Neural crest cell (in vitro differentiated cells): ENCODE measurements around the gene PIK3R3. TPM values are rescaled to one million over a fixed set of nuclear protein-coding genes. Genes with fewer than 3 reads are reported as not detected.
A peak's percentile ranks its signal among the peaks of the same experiment; 100 is the strongest.

Experiments
- DNase-seq: peaks from one replicate; pipeline ENCODE4 v3.0.0; 2021; ENCODE audit warnings: low read depth, mixed read lengths, low spot score
- H3K27ac Mint-ChIP-seq: one replicate; pipeline ENCODE4 v1.8.0; 2021; ENCODE audit warnings: mild to moderate bottlenecking, mixed read lengths; ENCODE audit not compliant: unreplicated experiment
- H3K27me3 Mint-ChIP-seq: 2 replicates; pipeline ENCODE4 v1.8.0; 2021; ENCODE audit warnings: low read depth, mild to moderate bottlenecking, mixed read lengths
- H3K36me3 Mint-ChIP-seq: 2 replicates; pipeline ENCODE4 v1.8.0; 2021; ENCODE audit warnings: low read depth, mild to moderate bottlenecking, mixed read lengths
- H3K4me1 Mint-ChIP-seq: 2 replicates; pipeline ENCODE4 v1.8.0; 2021; ENCODE audit warnings: mixed read lengths
- H3K4me3 Mint-ChIP-seq: one replicate; pipeline ENCODE4 v1.8.0; 2021; ENCODE audit warnings: mild to moderate bottlenecking, mixed read lengths
- H3K9me3 Mint-ChIP-seq: 2 replicates; pipeline ENCODE4 v1.8.0; 2021; ENCODE audit warnings: mixed read lengths
- CTCF ChIP-seq: fragments of 200-600 bp; sonication (generic); conservative IDR thresholded peaks from 2 replicates; pipeline ENCODE4 v1.5.0; 2021; ENCODE audit warnings: antibody characterized with exemption, mild to moderate bottlenecking
- total RNA-seq: library from RNA; stranded (reverse); gene quantifications from 2 replicates; pipeline ENCODE4 v1.2.1, GENCODE V29; 2021

The PIK3R3 gene
- total RNA-seq, 1 donor from 2014 or later = 92.2 TPM

DNA sequence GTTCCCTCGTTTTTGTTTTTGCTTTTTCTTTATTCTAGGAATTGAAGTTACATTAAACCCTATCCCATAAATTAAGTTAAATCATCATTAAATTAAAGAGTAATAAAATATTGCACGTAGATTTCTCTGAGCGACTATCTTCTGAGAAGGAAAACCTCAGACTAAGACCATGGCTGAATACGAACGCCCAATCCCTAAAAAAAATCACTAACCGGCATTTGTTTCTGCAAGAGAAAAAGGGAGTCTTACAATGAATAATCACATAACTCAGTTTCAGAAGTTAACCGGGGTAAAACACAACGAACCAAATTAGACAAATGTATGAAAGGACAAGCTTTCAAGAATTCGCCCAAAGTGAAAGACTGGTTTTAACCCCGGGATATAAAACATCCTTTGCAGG, 1.3 kb downstream of the PIK3R3 start:
- peak overlapping the region; percentile 94 for H3K4me3 Mint-ChIP-seq
- peak overlapping the region; percentile 96 for H3K27ac Mint-ChIP-seq
- TF ChIP-seq CTCF = no peak
- peaks cover 4% of the 10 kb centered on the region for H3K36me3 Mint-ChIP-seq
- H3K27me3 Mint-ChIP-seq = no peaks in the 10 kb centered on the region
- DNase-seq = no peak
- no peaks in the 10 kb centered on the region for H3K9me3 Mint-ChIP-seq
- peaks cover 49% of the 10 kb centered on the region for H3K4me1 Mint-ChIP-seq

GRCh38 chr1:46130606-46131005, 1.8 kb downstream of the PIK3R3 start:
- no peak for DNase-seq
- peaks cover 48% of the 10 kb centered on the region for H3K4me1 Mint-ChIP-seq
- no peak for TF ChIP-seq CTCF
- no peaks in the 10 kb centered on the region for H3K27me3 Mint-ChIP-seq
- peak overlapping the region; percentile 89 for H3K27ac Mint-ChIP-seq
- H3K9me3 Mint-ChIP-seq = no peaks in the 10 kb centered on the region
- H3K4me3 Mint-ChIP-seq = peak overlapping the region; percentile 94
- H3K36me3 Mint-ChIP-seq = peaks cover 4% of the 10 kb centered on the region

- H3K27ac Mint-ChIP-seq = peak overlapping the region; percentile 89
- H3K36me3 Mint-ChIP-seq = peaks cover 4% of the 10 kb centered on the region
- no peaks in the 10 kb centered on the region for H3K27me3 Mint-ChIP-seq
- peaks cover 52% of the 10 kb centered on the region for H3K4me1 Mint-ChIP-seq
- H3K4me3 Mint-ChIP-seq = peak overlapping the region; percentile 94
- peaks cover 3% of the 10 kb centered on the region for H3K9me3 Mint-ChIP-seq
- no peak for DNase-seq
- TF ChIP-seq CTCF = no peak
Observed at GRCh38 chr1:46130121-46130520, 2.3 kb downstream of the PIK3R3 start.

- no peak for DNase-seq
- peak overlapping the region; percentile 94 for H3K4me3 Mint-ChIP-seq
- TF ChIP-seq CTCF = no peak
- H3K27me3 Mint-ChIP-seq = no peaks in the 10 kb centered on the region
- peaks cover 4% of the 10 kb centered on the region for H3K36me3 Mint-ChIP-seq
- H3K4me1 Mint-ChIP-seq = peaks cover 44% of the 10 kb centered on the region
- H3K9me3 Mint-ChIP-seq = peaks cover 3% of the 10 kb centered on the region
- no peak overlapping the region for H3K27ac Mint-ChIP-seq
Observed at GRCh38 chr1:46128344-46128743, 4.1 kb downstream of the PIK3R3 start.

- Mint-ChIP-seq H3K27me3 (no peaks in the 10 kb centered on the region), H3K4me3 (no peak overlapping the region), H3K9me3 (no peaks in the 10 kb centered on the region), H3K27ac (no peak overlapping the region), H3K4me1 (peaks cover 19% of the 10 kb centered on the region), H3K36me3 (no peaks in the 10 kb centered on the region)
- DNase-seq = no peak
- no peak for TF ChIP-seq CTCF
Observed at GRCh38 chr1:46118856-46119255, 13.6 kb downstream of the PIK3R3 start.
